Transverse colon (tissue), 3 donors: ENCODE measurements around the gene IGSF3.

Experiments used
- POLR2A ChIP-seq: fragments of 450-650 bp; IDR thresholded peaks from one replicate; pipeline ENCODE4 v1.6.1; 2016; ENCODE audit warnings: antibody characterized with exemption, mild to moderate bottlenecking, moderate library complexity
- TF ChIP-seq, protein P1 (sequence below), 5 experiments: fragments of 200-600 bp in 3 of 5; fragments of 450-650 bp in 2 of 5; sonication (generic) in 3 of 5; IDR thresholded peaks; 1 replicate in 2 of 5; 2 replicates in 3 of 5; pipeline ENCODE4 v1.5.1; 2016 to 2017; ENCODE audit warnings: antibody characterized with exemption in 5 of 5, inconsistent platforms in 3 of 5, mild to moderate bottlenecking in 2 of 5, moderate library complexity in 1 of 5

DNA sequence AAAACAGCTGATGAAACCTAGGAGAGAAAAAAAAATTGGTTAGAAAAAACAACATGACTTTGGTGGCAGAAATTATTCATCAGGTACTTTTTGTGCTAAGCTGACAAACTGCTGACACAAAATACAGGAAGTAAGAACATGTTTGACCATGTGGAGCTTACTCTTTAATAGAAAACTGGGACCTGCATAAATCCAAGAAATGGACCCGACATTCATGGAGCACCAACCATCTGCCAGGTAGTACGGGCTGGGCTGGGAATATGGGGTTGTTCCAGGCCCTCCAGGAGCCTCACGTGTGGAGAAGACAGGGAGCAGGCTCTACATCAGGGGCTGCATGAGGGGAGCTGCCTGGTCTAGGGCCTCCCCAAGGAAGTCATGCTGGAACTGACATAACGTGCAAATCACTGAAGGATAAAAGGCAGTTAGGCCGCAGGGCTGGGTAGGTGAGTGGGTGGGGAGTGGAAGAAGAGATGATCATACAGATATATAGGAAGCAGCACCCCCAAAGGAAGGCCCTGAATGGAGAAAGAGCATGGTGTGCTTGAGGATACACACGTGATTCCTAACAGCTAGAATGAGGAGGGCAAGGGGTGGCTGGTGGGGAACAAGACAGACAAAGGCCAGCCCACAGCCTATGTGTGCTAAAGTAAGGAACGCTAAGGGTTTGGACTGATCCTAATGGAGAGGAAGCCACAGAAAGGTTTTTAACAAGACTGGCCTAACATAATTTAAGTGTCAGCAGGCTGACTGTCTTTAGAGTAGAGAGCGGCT is 122.8 kb downstream of the IGSF3 start:
- TF ChIP-seq, protein P1, sequence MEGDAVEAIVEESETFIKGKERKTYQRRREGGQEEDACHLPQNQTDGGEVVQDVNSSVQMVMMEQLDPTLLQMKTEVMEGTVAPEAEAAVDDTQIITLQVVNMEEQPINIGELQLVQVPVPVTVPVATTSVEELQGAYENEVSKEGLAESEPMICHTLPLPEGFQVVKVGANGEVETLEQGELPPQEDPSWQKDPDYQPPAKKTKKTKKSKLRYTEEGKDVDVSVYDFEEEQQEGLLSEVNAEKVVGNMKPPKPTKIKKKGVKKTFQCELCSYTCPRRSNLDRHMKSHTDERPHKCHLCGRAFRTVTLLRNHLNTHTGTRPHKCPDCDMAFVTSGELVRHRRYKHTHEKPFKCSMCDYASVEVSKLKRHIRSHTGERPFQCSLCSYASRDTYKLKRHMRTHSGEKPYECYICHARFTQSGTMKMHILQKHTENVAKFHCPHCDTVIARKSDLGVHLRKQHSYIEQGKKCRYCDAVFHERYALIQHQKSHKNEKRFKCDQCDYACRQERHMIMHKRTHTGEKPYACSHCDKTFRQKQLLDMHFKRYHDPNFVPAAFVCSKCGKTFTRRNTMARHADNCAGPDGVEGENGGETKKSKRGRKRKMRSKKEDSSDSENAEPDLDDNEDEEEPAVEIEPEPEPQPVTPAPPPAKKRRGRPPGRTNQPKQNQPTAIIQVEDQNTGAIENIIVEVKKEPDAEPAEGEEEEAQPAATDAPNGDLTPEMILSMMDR (IDR thresholded peaks at IDR 0.05) = no peak
- no peak for TF ChIP-seq POLR2A
